Liver (tissue), 9 donors: ENCODE measurements around the gene PRDM12. TPM values are rescaled to one million over a fixed set of nuclear protein-coding genes. Genes with fewer than 3 reads are reported as not detected.

ENCODE experiments used
- DNase-seq: peaks from one replicate; pipeline ENCODE4 v3.0.0-alpha.2; 2017; ENCODE audit warnings: low spot score
- H3K27ac ChIP-seq, 2 donors: one replicate each; pipeline ENCODE4 v1.7.0; 2013; ENCODE audit warnings: inconsistent platforms in 2 of 2, low read length in 2 of 2, control low read depth in 1 of 2, low read depth in 1 of 2, mild to moderate bottlenecking in 1 of 2
- H3K27me3 ChIP-seq, 4 donors: one replicate each; pipeline versions ENCODE4 v1.6.1 to v1.7.0; 2013; ENCODE audit warnings: low read length in 3 of 4, inconsistent platforms in 1 of 4, mild to moderate bottlenecking in 1 of 4, moderate library complexity in 1 of 4; ENCODE audit not compliant: control insufficient read depth in 4 of 4, insufficient read depth in 4 of 4
- H3K36me3 ChIP-seq, 4 donors: one replicate each; pipeline versions ENCODE4 v1.6.1 to v1.7.0; 2013; ENCODE audit warnings: low read length in 3 of 4, mild to moderate bottlenecking in 3 of 4, low read depth in 1 of 4, moderate library complexity in 1 of 4; ENCODE audit not compliant: control insufficient read depth in 4 of 4, insufficient read depth in 3 of 4
- H3K4me1 ChIP-seq, 4 donors: one replicate each; pipeline versions ENCODE4 v1.6.1 to v1.7.0; 2013; ENCODE audit warnings: low read length in 3 of 4, mild to moderate bottlenecking in 3 of 4, moderate library complexity in 1 of 4; ENCODE audit not compliant: control insufficient read depth in 4 of 4, insufficient read depth in 4 of 4
- H3K4me3 ChIP-seq, 3 donors: one replicate each; pipeline versions ENCODE4 v1.6.1 to v1.7.0; 2013; ENCODE audit warnings: low read length in 3 of 3, control low read depth in 1 of 3, low read depth in 1 of 3, mild to moderate bottlenecking in 1 of 3
- H3K9ac ChIP-seq, 2 donors: one replicate each; pipeline ENCODE4 v1.7.0; 2013; ENCODE audit warnings: low read length in 2 of 2, mild to moderate bottlenecking in 2 of 2, moderate library complexity in 2 of 2, control low read depth in 1 of 2, low read depth in 1 of 2
- H3K9me3 ChIP-seq, 4 donors: one replicate each; pipeline versions ENCODE4 v1.6.1 to v1.7.0; 2013; ENCODE audit warnings: low read length in 3 of 4; ENCODE audit not compliant: control insufficient read depth in 4 of 4
- CTCF ChIP-seq: fragments of 150-350 bp; IDR thresholded peaks from 2 replicates; pipeline ENCODE4 v1.5.1; 2017; ENCODE audit warnings: improper control_type of control experiment, low read depth, low read length; ENCODE audit not compliant: missing input control
- EGR1 ChIP-seq, 2 donors: IDR thresholded peaks; 2 replicates each; pipeline ENCODE4 v1.6.1; 2016 to 2018; ENCODE audit warnings: antibody characterized with exemption in 2 of 2, low read depth in 2 of 2
- FOXA1 ChIP-seq: IDR thresholded peaks from 2 replicates; pipeline ENCODE4 v1.6.1; 2016; ENCODE audit warnings: antibody characterized with exemption
- FOXA2 ChIP-seq: IDR thresholded peaks from 2 replicates; pipeline ENCODE4 v1.6.1; 2016; ENCODE audit warnings: antibody characterized with exemption
- GABPA ChIP-seq, 2 donors: IDR thresholded peaks in 1 of 2; conservative IDR thresholded peaks in 1 of 2; 2 replicates each; pipeline ENCODE4 v1.6.1; 2016; ENCODE audit warnings: antibody characterized with exemption in 2 of 2, mild to moderate bottlenecking in 1 of 2, moderate library complexity in 1 of 2
- HNF4A ChIP-seq, 2 donors: conservative IDR thresholded peaks; 2 replicates each; pipeline ENCODE4 v1.6.1; 2016; ENCODE audit warnings: antibody characterized with exemption in 2 of 2, mild to moderate bottlenecking in 2 of 2
- HNF4G ChIP-seq: IDR thresholded peaks from 2 replicates; pipeline ENCODE4 v1.6.1; 2016; ENCODE audit warnings: antibody characterized with exemption
- JUND ChIP-seq, 2 donors: IDR thresholded peaks; 2 replicates each; pipeline ENCODE4 v1.6.1; 2016; ENCODE audit warnings: antibody characterized with exemption in 2 of 2
- NR2F2 ChIP-seq: IDR thresholded peaks from 2 replicates; pipeline ENCODE4 v1.6.1; 2016; ENCODE audit warnings: antibody characterized with exemption
- RAD21 ChIP-seq, 2 donors: IDR thresholded peaks; 2 replicates each; pipeline ENCODE4 v1.6.1; 2016; ENCODE audit warnings: antibody characterized with exemption in 2 of 2, mild to moderate bottlenecking in 2 of 2
- RXRA ChIP-seq, 2 donors: IDR thresholded peaks; 2 replicates each; pipeline ENCODE4 v1.6.1; 2017 to 2018; ENCODE audit warnings: antibody characterized with exemption in 2 of 2, mild to moderate bottlenecking in 1 of 2
- SP1 ChIP-seq: IDR thresholded peaks from 2 replicates; pipeline ENCODE4 v1.6.1; 2018; ENCODE audit warnings: antibody characterized with exemption, mild to moderate bottlenecking
- YY1 ChIP-seq: IDR thresholded peaks from 2 replicates; pipeline ENCODE4 v1.6.1; 2016; ENCODE audit warnings: antibody characterized with exemption, mild to moderate bottlenecking
- WGBS: extraction: QIAGEN DNeasy Blood & Tissue Kit; methylation state at CpG from one replicate; pipeline ENCODE4 v1.1.7; 2013; 5-methylcytosine and 5-hydroxymethylcytosine counted together
- polyA plus RNA-seq, 2 donors: library from polyadenylated mRNA; stranded (reverse) in 1 of 2; unstranded in 1 of 2; fragments of 200-250 nt in 1 of 2; fragments of >200 nt in 1 of 2; fragmentation: Nextera tagmentation in 1 of 2; extraction: Ambion mirVana in 1 of 2; gene quantifications; one replicate each; pipeline versions ENCODE4 v1.2.1 to v1.2.3, GENCODE V29; 2013 to 2015
- total RNA-seq, 2 donors: library from RNA; depleted of rRNA; stranded (reverse); fragments of >200 nt; gene quantifications; one replicate each; pipeline ENCODE4 v1.2.3, GENCODE V29; 2014
- TF ChIP-seq, protein P1 (sequence below): IDR thresholded peaks from 2 replicates; pipeline ENCODE4 v1.6.1; 2016; ENCODE audit warnings: antibody characterized with exemption, mild to moderate bottlenecking
- TF ChIP-seq, protein P2 (sequence below): IDR thresholded peaks from 2 replicates; pipeline ENCODE4 v1.6.1; 2016; ENCODE audit warnings: antibody characterized with exemption
- TF ChIP-seq, protein P3 (sequence below): IDR thresholded peaks from 2 replicates; pipeline ENCODE4 v1.6.1; 2016; ENCODE audit warnings: antibody characterized with exemption
- TF ChIP-seq, protein P4 (sequence below): IDR thresholded peaks from 2 replicates; pipeline ENCODE4 v1.6.1; 2016; ENCODE audit warnings: antibody characterized with exemption
- donor health status: healthy.
- donor health status: healthy.
- donor health status: healthy.
- donor health status: healthy.
- donor health status: healthy.

The PRDM12 gene
- total and polyA plus RNA-seq, 4 donors, result 0.02 TPM; not detected in 3

GRCh38 chr9:130626249-130626996 lies 38.0 kb upstream of the PRDM12 start:
- 64% methylated on average over 21 of the region's 21 CpGs for WGBS
- Histone ChIP-seq H3K27ac (no peak overlapping the region), H3K9ac (no peak overlapping the region), H3K4me1 (peaks cover 0 to 8% (median 3%) of the 10 kb centered on the region in 4 donors), H3K4me3 (no peak overlapping the region), H3K9me3 (no peaks in the 10 kb centered on the region), H3K36me3 (peaks cover 18 to 78% (median 47%) of the 10 kb centered on the region in 4 donors), H3K27me3 (no peaks in the 10 kb centered on the region)
- DNase-seq, result no peak
- TF ChIP-seq SP1 (peak; percentile 29), YY1 (no peak), HNF4G (no peak), CTCF (peak; percentile 38), HNF4A (conservative IDR thresholded peaks at IDR 0.05) (peak in 1 of 2 donors; percentile 24), NR2F2 (no peak), FOXA1 (no peak), GABPA (IDR thresholded peaks at IDR 0.05 in 1 of 2, conservative IDR thresholded peaks at IDR 0.05 in 1 of 2) (no peak), RAD21 (IDR thresholded peaks at IDR 0.05) (peak; percentile 72 to 86), JUND (IDR thresholded peaks at IDR 0.05) (no peak), FOXA2 (no peak), EGR1 (IDR thresholded peaks at IDR 0.05; ENCODE audit: low read depth in 2 of 2) (no peak), RXRA (IDR thresholded peaks at IDR 0.05) (peak in 1 of 2 donors; percentile 47)
- TF ChIP-seq, protein P1, sequence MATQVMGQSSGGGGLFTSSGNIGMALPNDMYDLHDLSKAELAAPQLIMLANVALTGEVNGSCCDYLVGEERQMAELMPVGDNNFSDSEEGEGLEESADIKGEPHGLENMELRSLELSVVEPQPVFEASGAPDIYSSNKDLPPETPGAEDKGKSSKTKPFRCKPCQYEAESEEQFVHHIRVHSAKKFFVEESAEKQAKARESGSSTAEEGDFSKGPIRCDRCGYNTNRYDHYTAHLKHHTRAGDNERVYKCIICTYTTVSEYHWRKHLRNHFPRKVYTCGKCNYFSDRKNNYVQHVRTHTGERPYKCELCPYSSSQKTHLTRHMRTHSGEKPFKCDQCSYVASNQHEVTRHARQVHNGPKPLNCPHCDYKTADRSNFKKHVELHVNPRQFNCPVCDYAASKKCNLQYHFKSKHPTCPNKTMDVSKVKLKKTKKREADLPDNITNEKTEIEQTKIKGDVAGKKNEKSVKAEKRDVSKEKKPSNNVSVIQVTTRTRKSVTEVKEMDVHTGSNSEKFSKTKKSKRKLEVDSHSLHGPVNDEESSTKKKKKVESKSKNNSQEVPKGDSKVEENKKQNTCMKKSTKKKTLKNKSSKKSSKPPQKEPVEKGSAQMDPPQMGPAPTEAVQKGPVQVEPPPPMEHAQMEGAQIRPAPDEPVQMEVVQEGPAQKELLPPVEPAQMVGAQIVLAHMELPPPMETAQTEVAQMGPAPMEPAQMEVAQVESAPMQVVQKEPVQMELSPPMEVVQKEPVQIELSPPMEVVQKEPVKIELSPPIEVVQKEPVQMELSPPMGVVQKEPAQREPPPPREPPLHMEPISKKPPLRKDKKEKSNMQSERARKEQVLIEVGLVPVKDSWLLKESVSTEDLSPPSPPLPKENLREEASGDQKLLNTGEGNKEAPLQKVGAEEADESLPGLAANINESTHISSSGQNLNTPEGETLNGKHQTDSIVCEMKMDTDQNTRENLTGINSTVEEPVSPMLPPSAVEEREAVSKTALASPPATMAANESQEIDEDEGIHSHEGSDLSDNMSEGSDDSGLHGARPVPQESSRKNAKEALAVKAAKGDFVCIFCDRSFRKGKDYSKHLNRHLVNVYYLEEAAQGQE, result no peak
- TF ChIP-seq, protein P2, sequence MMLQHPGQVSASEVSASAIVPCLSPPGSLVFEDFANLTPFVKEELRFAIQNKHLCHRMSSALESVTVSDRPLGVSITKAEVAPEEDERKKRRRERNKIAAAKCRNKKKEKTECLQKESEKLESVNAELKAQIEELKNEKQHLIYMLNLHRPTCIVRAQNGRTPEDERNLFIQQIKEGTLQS, result no peak
- TF ChIP-seq, protein P3, sequence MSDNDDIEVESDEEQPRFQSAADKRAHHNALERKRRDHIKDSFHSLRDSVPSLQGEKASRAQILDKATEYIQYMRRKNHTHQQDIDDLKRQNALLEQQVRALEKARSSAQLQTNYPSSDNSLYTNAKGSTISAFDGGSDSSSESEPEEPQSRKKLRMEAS, result no peak

GRCh38 chr9:130627051-130627450 lies 37.3 kb upstream of the PRDM12 start:
- 91% methylated on average over 10 of the region's 10 CpGs for WGBS
- Histone ChIP-seq H3K4me1 (peaks cover 0 to 8% (median 3%) of the 10 kb centered on the region in 4 donors), H3K36me3 (peaks cover 18 to 84% (median 52%) of the 10 kb centered on the region in 4 donors), H3K4me3 (no peak overlapping the region), H3K9ac (no peak overlapping the region), H3K27me3 (no peaks in the 10 kb centered on the region), H3K9me3 (no peaks in the 10 kb centered on the region), H3K27ac (no peak overlapping the region)
- no peak for DNase-seq
- TF ChIP-seq GABPA (IDR thresholded peaks at IDR 0.05 in 1 of 2, conservative IDR thresholded peaks at IDR 0.05 in 1 of 2) (no peak), RAD21 (IDR thresholded peaks at IDR 0.05) (no peak), NR2F2 (no peak)
- TF ChIP-seq, protein P1, result no peak
- TF ChIP-seq, protein P4, sequence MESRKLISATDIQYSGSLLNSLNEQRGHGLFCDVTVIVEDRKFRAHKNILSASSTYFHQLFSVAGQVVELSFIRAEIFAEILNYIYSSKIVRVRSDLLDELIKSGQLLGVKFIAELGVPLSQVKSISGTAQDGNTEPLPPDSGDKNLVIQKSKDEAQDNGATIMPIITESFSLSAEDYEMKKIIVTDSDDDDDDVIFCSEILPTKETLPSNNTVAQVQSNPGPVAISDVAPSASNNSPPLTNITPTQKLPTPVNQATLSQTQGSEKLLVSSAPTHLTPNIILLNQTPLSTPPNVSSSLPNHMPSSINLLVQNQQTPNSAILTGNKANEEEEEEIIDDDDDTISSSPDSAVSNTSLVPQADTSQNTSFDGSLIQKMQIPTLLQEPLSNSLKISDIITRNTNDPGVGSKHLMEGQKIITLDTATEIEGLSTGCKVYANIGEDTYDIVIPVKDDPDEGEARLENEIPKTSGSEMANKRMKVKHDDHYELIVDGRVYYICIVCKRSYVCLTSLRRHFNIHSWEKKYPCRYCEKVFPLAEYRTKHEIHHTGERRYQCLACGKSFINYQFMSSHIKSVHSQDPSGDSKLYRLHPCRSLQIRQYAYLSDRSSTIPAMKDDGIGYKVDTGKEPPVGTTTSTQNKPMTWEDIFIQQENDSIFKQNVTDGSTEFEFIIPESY, result no peak
